Kidney (tissue), 14 donors: Measurements from ENCODE around the gene ZNF106. TPM values are rescaled to one million over a fixed set of nuclear protein-coding genes. Genes with fewer than 3 reads are reported as not detected.

Experiments
- DNase-seq, 5 donors: peaks; one replicate each; pipeline ENCODE4 v3.0.0-alpha.2; 2013 to 2020
- FAIRE-seq: peaks from 2 replicates; lab custom pipeline; 2012; peaks lifted over from hg19 to GRCh38; lab: Jason Lieb, UNC
- H3K27ac ChIP-seq, 2 donors: one replicate each; pipeline ENCODE4 v1.7.0; 2013; ENCODE audit warnings: low read depth in 2 of 2, low read length in 2 of 2, inconsistent platforms in 1 of 2
- H3K27me3 ChIP-seq: one replicate; pipeline ENCODE4 v1.7.1; 2013; ENCODE audit warnings: low read length, inconsistent platforms; ENCODE audit not compliant: control insufficient read depth, insufficient read depth
- H3K36me3 ChIP-seq, 3 donors: one replicate each; pipeline versions ENCODE4 v1.7.0 to v1.7.1; 2013; ENCODE audit warnings: low read length in 3 of 3, control low read depth in 1 of 3, inconsistent platforms in 1 of 3; ENCODE audit not compliant: insufficient read depth in 3 of 3, control insufficient read depth in 2 of 3
- H3K4me1 ChIP-seq, 3 donors: one replicate each; pipeline versions ENCODE4 v1.7.0 to v1.7.1; 2013; ENCODE audit warnings: low read length in 3 of 3, inconsistent platforms in 1 of 3, low read depth in 1 of 3; ENCODE audit not compliant: control insufficient read depth in 2 of 3, insufficient read depth in 2 of 3
- H3K4me3 ChIP-seq, 3 donors: one replicate each; pipeline versions ENCODE4 v1.7.0 to v1.8.1; 2013; ENCODE audit warnings: low read length in 3 of 3, control low read depth in 1 of 3, inconsistent platforms in 1 of 3
- H3K9ac ChIP-seq, 3 donors: one replicate each; pipeline versions ENCODE4 v1.7.0 to v1.7.1; 2013; ENCODE audit warnings: low read length in 3 of 3, control low read depth in 1 of 3, inconsistent platforms in 1 of 3
- H3K9me3 ChIP-seq, 3 donors: one replicate each; pipeline versions ENCODE4 v1.7.0 to v1.7.1; 2013; ENCODE audit warnings: low read length in 3 of 3, control low read depth in 1 of 3, inconsistent platforms in 1 of 3; ENCODE audit not compliant: control insufficient read depth in 2 of 3, insufficient read depth in 1 of 3
- intact Hi-C: fragments of 100-400 bp; cut with DNase I; formaldehyde crosslinking; loops from one replicate; pipeline ENCODE4 v1.11.1; 2022
- polyA plus RNA-seq: library from polyadenylated mRNA; stranded (reverse); fragments of 350-450 nt; fragmentation: Illumina TruSeq; extraction: RNeasy Lipid Tissue Mini Kit (QIAGEN cat#74804); gene quantifications from one replicate; pipeline ENCODE4 v1.2.3, GENCODE V29; 2014; ENCODE audit warnings: low read depth, low replicate concordance; ENCODE audit not compliant: insufficient read depth
- total RNA-seq: library from RNA; stranded (reverse); fragmentation: NEBNext Ultra II Directional; extraction: Animal tissue kit (Norgen Biotek cat#: 25700); gene quantifications from one replicate; pipeline ENCODE4 v1.2.1, GENCODE V29; 2021
- TF ChIP-seq, protein P1 (sequence below): IDR thresholded peaks from 3 replicates; pipeline ENCODE4 v1.5.1; 2012; ENCODE audit warnings: mild to moderate bottlenecking, moderate library complexity, borderline replicate concordance; ENCODE audit not compliant: insufficient read depth; ENCODE audit errors: extremely low read depth
- donor health status: control.
- donor health status: control.
- donor health status: control.
- donor health status: control.
- donor health status: control.
- donor health status: DM: yes; HTN: yes; CAD: no.
- donor health status: Normal renal cell carcinoma (clear cell type).

The ZNF106 gene
- total and polyA plus RNA-seq, 2 donors from 2014 or later: 7.2 to 52.0 TPM

DNA sequence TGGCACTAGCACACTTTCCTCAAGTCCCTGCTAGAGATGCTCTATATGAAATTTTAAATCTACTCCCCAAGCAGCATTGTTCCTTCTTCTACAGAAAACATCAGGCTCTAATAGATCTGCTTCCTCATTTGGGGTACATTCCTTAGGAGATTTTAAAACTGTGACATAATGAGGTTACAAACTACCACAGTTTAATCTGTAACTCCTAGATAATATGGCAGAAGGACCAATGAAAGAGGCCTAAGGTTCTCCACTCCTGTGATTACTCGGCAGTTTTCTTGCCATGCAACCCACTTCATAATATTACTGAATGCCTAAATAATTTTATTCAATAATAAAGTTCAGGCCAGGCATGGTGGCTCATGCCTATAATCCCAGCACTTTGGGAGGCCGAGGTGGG is 16.1 kb downstream of the ZNF106 start:
- no peak overlapping the region for H3K9ac ChIP-seq
- H3K27ac ChIP-seq: no peak overlapping the region
- FAIRE-seq (no peak), DNase-seq (no peak)
- TF ChIP-seq, protein P1, sequence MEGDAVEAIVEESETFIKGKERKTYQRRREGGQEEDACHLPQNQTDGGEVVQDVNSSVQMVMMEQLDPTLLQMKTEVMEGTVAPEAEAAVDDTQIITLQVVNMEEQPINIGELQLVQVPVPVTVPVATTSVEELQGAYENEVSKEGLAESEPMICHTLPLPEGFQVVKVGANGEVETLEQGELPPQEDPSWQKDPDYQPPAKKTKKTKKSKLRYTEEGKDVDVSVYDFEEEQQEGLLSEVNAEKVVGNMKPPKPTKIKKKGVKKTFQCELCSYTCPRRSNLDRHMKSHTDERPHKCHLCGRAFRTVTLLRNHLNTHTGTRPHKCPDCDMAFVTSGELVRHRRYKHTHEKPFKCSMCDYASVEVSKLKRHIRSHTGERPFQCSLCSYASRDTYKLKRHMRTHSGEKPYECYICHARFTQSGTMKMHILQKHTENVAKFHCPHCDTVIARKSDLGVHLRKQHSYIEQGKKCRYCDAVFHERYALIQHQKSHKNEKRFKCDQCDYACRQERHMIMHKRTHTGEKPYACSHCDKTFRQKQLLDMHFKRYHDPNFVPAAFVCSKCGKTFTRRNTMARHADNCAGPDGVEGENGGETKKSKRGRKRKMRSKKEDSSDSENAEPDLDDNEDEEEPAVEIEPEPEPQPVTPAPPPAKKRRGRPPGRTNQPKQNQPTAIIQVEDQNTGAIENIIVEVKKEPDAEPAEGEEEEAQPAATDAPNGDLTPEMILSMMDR: no peak
- H3K4me1 ChIP-seq: peaks cover 0 to 5% (median 0%) of the 10 kb centered on the region in 3 donors
- no peaks in the 10 kb centered on the region for H3K36me3 ChIP-seq
- H3K27me3 ChIP-seq: no peaks in the 10 kb centered on the region
- H3K9me3 ChIP-seq: no peaks in the 10 kb centered on the region
- no peak overlapping the region for H3K4me3 ChIP-seq
- intact Hi-C loops: no loop called here

DNA sequence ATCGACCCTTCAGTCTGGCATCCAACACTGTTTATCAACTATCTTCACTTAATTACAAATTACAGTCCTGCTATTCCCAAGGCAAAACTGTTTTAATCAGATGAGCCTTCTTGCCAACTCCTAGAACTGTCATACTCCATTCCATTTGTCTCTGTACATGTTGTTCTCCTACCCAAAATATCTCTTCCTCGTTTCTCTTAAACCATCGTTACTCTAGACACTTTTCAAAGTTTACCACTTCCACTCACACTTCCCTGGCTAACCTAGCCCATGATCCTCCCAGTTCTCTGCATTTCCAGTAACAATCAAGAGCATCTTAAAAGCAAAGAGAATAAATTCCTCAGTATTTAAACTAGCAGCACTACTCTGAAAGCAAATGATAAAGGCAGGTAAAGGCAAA is 19.9 kb downstream of the ZNF106 start:
- TF ChIP-seq, protein P1: no peak

DNA sequence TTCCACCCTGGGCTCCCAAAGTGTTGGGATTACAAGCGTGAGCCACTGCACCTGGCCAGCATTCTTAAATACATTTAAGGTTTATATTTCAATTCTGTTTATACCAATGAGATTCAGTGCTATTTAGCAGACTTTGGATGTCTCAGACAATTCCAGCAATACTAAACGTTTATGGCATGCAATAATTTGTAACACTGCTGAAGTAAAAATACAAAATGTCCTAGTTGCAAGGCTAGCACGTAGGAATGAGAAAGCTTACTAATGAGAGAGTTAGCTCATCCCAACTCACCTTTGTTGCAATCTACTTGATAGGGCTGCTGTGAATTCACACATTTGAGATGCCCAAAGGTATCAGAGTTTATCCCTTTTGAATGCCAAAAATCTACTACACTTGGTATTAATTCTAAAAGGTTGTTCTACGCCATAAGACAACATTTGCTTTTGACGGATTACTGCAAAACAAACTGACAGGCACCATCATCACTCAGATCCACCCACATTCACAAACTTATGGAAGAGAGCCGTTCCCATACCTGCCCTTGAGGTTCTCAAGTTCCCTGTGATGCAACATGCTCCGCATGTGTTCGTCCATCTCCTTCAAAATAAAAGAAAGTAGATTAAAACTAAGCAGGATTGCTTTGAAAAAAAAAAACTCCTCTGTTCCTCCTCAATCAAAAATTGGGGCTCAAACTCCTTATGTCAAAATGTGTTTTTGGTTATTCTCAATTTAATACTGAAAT is 25.3 kb downstream of the ZNF106 start:
- Histone ChIP-seq H3K4me3 (no peak overlapping the region), H3K36me3 (peaks cover 4 to 10% (median 4%) of the 10 kb centered on the region in 3 donors), H3K9ac (no peak overlapping the region), H3K4me1 (no peaks in the 10 kb centered on the region), H3K9me3 (no peaks in the 10 kb centered on the region), H3K27me3 (no peaks in the 10 kb centered on the region), H3K27ac (no peak overlapping the region)
- no peak for FAIRE-seq
- no peak for DNase-seq
- TF ChIP-seq, protein P1: no peak
- intact Hi-C loops: no loop called here

More for the DNA sequence above, 19.9 kb downstream of the ZNF106 start:
- no peaks in the 10 kb centered on the region for H3K36me3 ChIP-seq
- H3K9me3 ChIP-seq: no peaks in the 10 kb centered on the region
- DNase-seq (no peak), FAIRE-seq (no peak)
- H3K4me3 ChIP-seq: no peak overlapping the region
- H3K9ac ChIP-seq: no peak overlapping the region
- H3K4me1 ChIP-seq: peaks cover 0 to 5% (median 0%) of the 10 kb centered on the region in 3 donors
- H3K27me3 ChIP-seq: no peaks in the 10 kb centered on the region
- intact Hi-C loops: no loop called here
- no peak overlapping the region for H3K27ac ChIP-seq
